ENCODE data around the gene PTPRG.

DNA sequence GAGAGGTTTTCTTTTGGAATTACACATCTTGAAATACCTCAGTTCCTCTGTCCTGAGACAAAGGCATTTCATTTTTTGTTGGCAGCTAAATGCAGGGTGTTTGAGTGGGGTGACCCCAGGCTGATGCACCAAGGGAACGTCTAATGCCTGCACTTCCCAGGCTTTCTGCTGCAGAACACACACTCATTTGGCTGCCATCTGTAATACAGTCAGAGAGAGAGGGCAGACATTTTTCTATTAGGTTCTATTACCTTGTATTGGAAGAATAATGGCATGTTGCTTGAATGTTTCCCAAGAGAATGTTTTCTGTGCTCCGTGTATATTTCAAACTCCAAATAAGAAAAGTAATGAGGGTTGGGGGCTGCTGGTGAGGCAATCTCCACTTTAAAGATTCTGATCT, 87.1 kb downstream of the PTPRG start:
- TF ChIP-seq POLR2AphosphoS5 (IDR thresholded peaks at IDR 0.05; ENCODE audit: low read depth, low read length) = no peak
- no peak for TF ChIP-seq POLR2A (IDR thresholded peaks at IDR 0.05; ENCODE audit: low read depth, low read length)
